ENCODE data around the gene LDHD. TPM values are rescaled to one million over a fixed set of nuclear protein-coding genes. Genes with fewer than 3 reads are reported as not detected.

LDHD gene
- total RNA-seq, 1 donor: 3.6 TPM

- no peaks in the 10 kb centered on the region for H3K36me3 ChIP-seq (ENCODE audit: insufficient read depth, low read length)
- H3K4me1 ChIP-seq (ENCODE audit: insufficient read depth, low read length): peaks cover 34% of the 10 kb centered on the region
- no peaks in the 10 kb centered on the region for H3K27me3 ChIP-seq (ENCODE audit: insufficient read depth, low read length)
- H3K4me3 ChIP-seq (ENCODE audit: insufficient read depth, low read length): no peak overlapping the region
- no peaks in the 10 kb centered on the region for H3K9me3 ChIP-seq (ENCODE audit: low read depth, low read length)
- H3K79me2 ChIP-seq (ENCODE audit: insufficient read depth, low read length): no peaks in the 10 kb centered on the region
- H2AFZ ChIP-seq (ENCODE audit: low read length): no peak overlapping the region
- peaks cover 12% of the 10 kb centered on the region for H4K20me1 ChIP-seq (ENCODE audit: insufficient read depth, low read length)
- no peak overlapping the region for H3K4me2 ChIP-seq (ENCODE audit: insufficient read depth, low read length)
- peak; percentile 86 for DNase-seq (ENCODE audit: insufficient read length, low spot score, missing footprints)
- TF ChIP-seq CTCF (IDR thresholded peaks at IDR 0.05; ENCODE audit: extremely low read depth, low read depth, low read length): no peak
- H3K27ac ChIP-seq (ENCODE audit: low read depth, low read length): no peak overlapping the region
Observed at GRCh38 chr16:75111961-75112733, 4.4 kb downstream of the LDHD start.

GRCh38 chr16:75111514-75111940 is 5.1 kb downstream of the LDHD start:
- TF ChIP-seq CTCF (IDR thresholded peaks at IDR 0.05; ENCODE audit: extremely low read depth, low read depth, low read length): no peak
- H3K27ac ChIP-seq (ENCODE audit: low read depth, low read length): no peak overlapping the region
- H3K79me2 ChIP-seq (ENCODE audit: insufficient read depth, low read length): no peaks in the 10 kb centered on the region
- no peak overlapping the region for H3K4me3 ChIP-seq (ENCODE audit: insufficient read depth, low read length)
- H3K4me1 ChIP-seq (ENCODE audit: insufficient read depth, low read length): peaks cover 34% of the 10 kb centered on the region
- H2AFZ ChIP-seq (ENCODE audit: low read length): no peak overlapping the region
- no peaks in the 10 kb centered on the region for H3K9me3 ChIP-seq (ENCODE audit: low read depth, low read length)
- H3K4me2 ChIP-seq (ENCODE audit: insufficient read depth, low read length): peak overlapping the region; percentile 79
- H4K20me1 ChIP-seq (ENCODE audit: insufficient read depth, low read length): peaks cover 12% of the 10 kb centered on the region
- H3K27me3 ChIP-seq (ENCODE audit: insufficient read depth, low read length): no peaks in the 10 kb centered on the region
- H3K36me3 ChIP-seq (ENCODE audit: insufficient read depth, low read length): no peaks in the 10 kb centered on the region
- no peak for DNase-seq (ENCODE audit: insufficient read length, low spot score, missing footprints)

- peak; percentile 99 for DNase-seq (ENCODE audit: insufficient read length, low spot score, missing footprints)
- peak; percentile 89 for TF ChIP-seq CTCF (IDR thresholded peaks at IDR 0.05; ENCODE audit: extremely low read depth, low read depth, low read length)
- H2AFZ ChIP-seq (ENCODE audit: low read length): peak overlapping the region; percentile 58
Observed at GRCh38 chr16:75110637-75111513, 5.7 kb downstream of the LDHD start.

More at GRCh38 chr16:75110637-75111513, 5.7 kb downstream of the LDHD start:
- Histone ChIP-seq H3K4me2 (ENCODE audit: insufficient read depth, low read length) (peak overlapping the region; percentile 79), H3K27me3 (ENCODE audit: insufficient read depth, low read length) (no peaks in the 10 kb centered on the region), H3K27ac (ENCODE audit: low read depth, low read length) (peak overlapping the region; percentile 52), H3K36me3 (ENCODE audit: insufficient read depth, low read length) (no peaks in the 10 kb centered on the region), H3K4me1 (ENCODE audit: insufficient read depth, low read length) (peaks cover 30% of the 10 kb centered on the region), H3K9me3 (ENCODE audit: low read depth, low read length) (no peaks in the 10 kb centered on the region), H3K4me3 (ENCODE audit: insufficient read depth, low read length) (peak overlapping the region; percentile 45), H3K79me2 (ENCODE audit: insufficient read depth, low read length) (no peaks in the 10 kb centered on the region), H4K20me1 (ENCODE audit: insufficient read depth, low read length) (peaks cover 12% of the 10 kb centered on the region)

Data from osteoblast (primary cell).